ENCODE data around the gene RALGAPA2.

DNA sequence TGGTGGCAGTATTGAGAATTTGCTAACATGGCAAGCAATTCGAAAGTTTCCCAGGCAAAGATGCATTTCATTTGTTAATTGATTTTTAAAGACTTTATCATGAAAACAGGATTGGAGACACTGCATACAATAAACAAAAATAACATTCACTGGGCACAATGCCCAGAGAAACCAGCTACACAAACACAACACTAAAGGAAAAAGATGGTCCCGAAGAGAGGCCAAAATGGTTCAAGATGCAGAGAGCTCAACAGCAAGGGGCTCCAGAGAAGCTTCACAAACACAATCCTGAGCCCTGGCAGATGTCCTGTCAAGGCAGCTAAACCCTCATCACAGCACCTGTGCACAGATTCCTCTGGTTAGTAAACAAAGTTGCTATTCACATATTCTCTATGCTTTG is 265.2 kb downstream of the RALGAPA2 start:
- TF ChIP-seq, protein P1, sequence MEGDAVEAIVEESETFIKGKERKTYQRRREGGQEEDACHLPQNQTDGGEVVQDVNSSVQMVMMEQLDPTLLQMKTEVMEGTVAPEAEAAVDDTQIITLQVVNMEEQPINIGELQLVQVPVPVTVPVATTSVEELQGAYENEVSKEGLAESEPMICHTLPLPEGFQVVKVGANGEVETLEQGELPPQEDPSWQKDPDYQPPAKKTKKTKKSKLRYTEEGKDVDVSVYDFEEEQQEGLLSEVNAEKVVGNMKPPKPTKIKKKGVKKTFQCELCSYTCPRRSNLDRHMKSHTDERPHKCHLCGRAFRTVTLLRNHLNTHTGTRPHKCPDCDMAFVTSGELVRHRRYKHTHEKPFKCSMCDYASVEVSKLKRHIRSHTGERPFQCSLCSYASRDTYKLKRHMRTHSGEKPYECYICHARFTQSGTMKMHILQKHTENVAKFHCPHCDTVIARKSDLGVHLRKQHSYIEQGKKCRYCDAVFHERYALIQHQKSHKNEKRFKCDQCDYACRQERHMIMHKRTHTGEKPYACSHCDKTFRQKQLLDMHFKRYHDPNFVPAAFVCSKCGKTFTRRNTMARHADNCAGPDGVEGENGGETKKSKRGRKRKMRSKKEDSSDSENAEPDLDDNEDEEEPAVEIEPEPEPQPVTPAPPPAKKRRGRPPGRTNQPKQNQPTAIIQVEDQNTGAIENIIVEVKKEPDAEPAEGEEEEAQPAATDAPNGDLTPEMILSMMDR (IDR thresholded peaks at IDR 0.05) = no peak
- no peak for TF ChIP-seq POLR2A (IDR thresholded peaks at IDR 0.05)
- TF ChIP-seq POLR2AphosphoS5 (IDR thresholded peaks at IDR 0.05) = no peak
